GM23248 (cell line): ENCODE measurements around the gene SIRPD. TPM values are rescaled to one million over a fixed set of nuclear protein-coding genes. Genes with fewer than 3 reads are reported as not detected.
A peak's percentile ranks its signal among the peaks of the same experiment; 100 is the strongest.

Experiments used
- DNase-seq: peaks from one replicate; pipeline ENCODE4 v3.0.0-alpha.2; 2015
- H2AFZ ChIP-seq: fragments of 200-600 bp; sonication (generic); 2 replicates; pipeline ENCODE4 v1.6.1; 2016; ENCODE audit warnings: antibody characterized with exemption
- H3F3A ChIP-seq: fragments of 200-600 bp; sonication (generic); 2 replicates; pipeline ENCODE4 v1.6.1; 2016; ENCODE audit warnings: mild to moderate bottlenecking, antibody characterized with exemption, mixed run types; ENCODE audit not compliant: insufficient read depth
- H3K27ac ChIP-seq: fragments of 200-600 bp; sonication (generic); 2 replicates; pipeline ENCODE4 v1.5.1; 2016; ENCODE audit warnings: mild to moderate bottlenecking
- H3K27me3 ChIP-seq: fragments of 200-600 bp; sonication (generic); replicated peaks from 2 replicates; pipeline ENCODE4 v1.6.1; 2016; ENCODE audit warnings: mild to moderate bottlenecking; ENCODE audit not compliant: insufficient read depth
- H3K36me3 ChIP-seq: fragments of 200-600 bp; sonication (generic); 2 replicates; pipeline ENCODE4 v1.6.1; 2016; ENCODE audit warnings: low read depth, mild to moderate bottlenecking
- H3K4me1 ChIP-seq: fragments of 200-600 bp; sonication (generic); 2 replicates; pipeline ENCODE4 v1.6.1; 2016; ENCODE audit warnings: mild to moderate bottlenecking; ENCODE audit not compliant: insufficient read depth
- H3K4me2 ChIP-seq: fragments of 200-600 bp; sonication (generic); one replicate; pipeline ENCODE4 v1.6.1; 2016; ENCODE audit warnings: mild to moderate bottlenecking; ENCODE audit not compliant: unreplicated experiment
- H3K4me3 ChIP-seq: fragments of 200-600 bp; sonication (generic); 2 replicates; pipeline ENCODE4 v1.5.1; 2016; ENCODE audit warnings: mild to moderate bottlenecking
- H3K79me2 ChIP-seq: fragments of 200-600 bp; sonication (generic); 2 replicates; pipeline ENCODE4 v1.6.1; 2016; ENCODE audit warnings: mild to moderate bottlenecking; ENCODE audit not compliant: insufficient read depth
- H3K9ac ChIP-seq: fragments of 200-600 bp; sonication (generic); 2 replicates; pipeline ENCODE4 v1.6.1; 2016; ENCODE audit warnings: mild to moderate bottlenecking
- H3K9me2 ChIP-seq: fragments of 200-600 bp; sonication (generic); 2 replicates; pipeline ENCODE4 v1.6.1; 2016; ENCODE audit warnings: mixed run types, mild to moderate bottlenecking, moderate library complexity; ENCODE audit not compliant: insufficient read depth
- H3K9me3 ChIP-seq: fragments of 200-600 bp; sonication (generic); one replicate; pipeline ENCODE4 v1.6.1; 2017; ENCODE audit warnings: low read depth
- H4K20me1 ChIP-seq: fragments of 200-600 bp; sonication (generic); 2 replicates; pipeline ENCODE4 v1.6.0; 2016; ENCODE audit not compliant: insufficient read depth
- EZH2 ChIP-seq: fragments of 200-600 bp; sonication (generic); IDR thresholded peaks from 2 replicates; pipeline ENCODE4 v1.6.1; 2018; ENCODE audit warnings: antibody characterized with exemption, mild to moderate bottlenecking; ENCODE audit not compliant: insufficient read depth, poor library complexity, severe bottlenecking
- EZH2phosphoT487 ChIP-seq: fragments of 200-600 bp; sonication (generic); IDR thresholded peaks from 2 replicates; pipeline ENCODE4 v1.6.1; 2018; ENCODE audit warnings: antibody characterized with exemption, moderate library complexity, mild to moderate bottlenecking, low read depth; ENCODE audit not compliant: insufficient read depth
- WGBS, 2 experiments: methylation state at CpG; one replicate each; pipeline ENCODE4 v1.1.6; 2015 to 2017; ENCODE audit warnings: low lambda C conversion rate in 2 of 2, low coverage in 1 of 2; ENCODE audit errors: missing lambda C conversion rate in 2 of 2; 5-methylcytosine and 5-hydroxymethylcytosine counted together
- in situ Hi-C: fragments of 300-500 bp; cut with MboI; formaldehyde crosslinking; loops from 2 replicates; pipeline ENCODE4 v1.15.0; 2020
- polyA plus RNA-seq: library from polyadenylated mRNA; unstranded; fragments of >200 nt; fragmentation: Nextera tagmentation; extraction: Ambion mirVana; gene quantifications from 2 replicates; pipeline ENCODE4 v1.2.1, GENCODE V29; 2016
- small RNA-seq: library from RNA; depleted of rRNA; stranded (forward); fragments of <200 nt; gene quantifications from one replicate; pipeline ENCODE3, GENCODE V24; 2014; ENCODE audit warnings: low read depth, low replicate concordance
- total RNA-seq: library from RNA; depleted of rRNA; stranded (reverse); fragments of >200 nt; shearing (Covaris generic); gene quantifications from 2 replicates; pipeline ENCODE4 v1.2.3, GENCODE V29; 2014; rRNA removed

Gene SIRPD
- total and polyA plus RNA-seq, 2 experiments from 2014 or later = not detected

DNA sequence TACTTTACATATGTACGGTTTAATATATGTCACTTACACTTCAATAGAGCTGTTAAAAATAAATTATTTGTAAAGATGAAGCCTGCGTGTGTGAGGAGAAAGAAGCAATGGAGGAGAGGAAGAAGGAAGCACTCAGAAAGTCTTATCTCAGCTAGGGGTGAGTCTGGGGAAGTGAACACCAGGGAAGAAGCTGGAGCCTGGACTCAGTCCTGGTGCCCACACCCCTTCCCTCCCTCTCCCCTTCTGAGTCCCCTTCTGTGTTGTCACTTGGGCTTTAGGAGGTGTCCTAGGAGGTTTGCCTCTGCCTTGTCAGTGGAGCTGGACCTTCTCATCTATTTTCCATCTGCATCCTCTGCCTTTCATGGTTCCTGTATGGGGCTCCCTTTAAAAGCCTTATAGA lies 68.2 kb downstream of the SIRPD start:
- Histone ChIP-seq H3K4me1 (peaks cover 16% of the 10 kb centered on the region), H3K79me2 (no peaks in the 10 kb centered on the region), H3K27me3 (peaks cover 27% of the 10 kb centered on the region), H3K27ac (peak overlapping the region; percentile 50), H3K4me3 (no peak overlapping the region), H2AFZ (no peak overlapping the region), H3K9me2 (no peaks in the 10 kb centered on the region), H3K9ac (no peak overlapping the region), H3F3A (peaks cover 6% of the 10 kb centered on the region), H3K4me2 (no peak overlapping the region), H3K36me3 (no peaks in the 10 kb centered on the region), H3K9me3 (no peaks in the 10 kb centered on the region), H4K20me1 (no peaks in the 10 kb centered on the region)
- 26 to 29% methylated on average over 2 of the region's 2 CpGs for WGBS, 2 experiments
- TF ChIP-seq EZH2 (no peak), EZH2phosphoT487 (no peak)
- in situ Hi-C loops = no loop called here
- no peak for DNase-seq

DNA sequence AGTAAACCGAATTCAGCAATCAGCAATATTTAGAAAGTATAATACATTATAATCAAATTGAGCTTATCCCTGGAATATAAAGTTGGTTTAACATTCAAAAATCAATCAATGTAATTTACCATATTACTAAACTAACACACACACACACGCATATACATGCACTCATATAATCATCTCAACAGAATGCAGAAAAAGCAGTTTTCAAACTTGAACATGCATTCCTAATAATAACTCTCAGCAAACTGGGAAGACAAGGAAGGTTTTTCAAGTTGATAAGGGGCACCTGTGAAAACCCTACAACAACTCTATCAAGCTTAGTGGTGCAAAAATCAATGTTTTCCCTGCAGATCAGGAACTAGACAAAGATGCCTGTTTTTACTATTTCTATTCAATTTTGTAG lies 70.9 kb downstream of the SIRPD start:
- 47 to 50% methylated on average over 2 of the region's 2 CpGs for WGBS, 2 experiments
- Histone ChIP-seq H3K9me2 (no peaks in the 10 kb centered on the region), H3K27ac (no peak overlapping the region)

DNA sequence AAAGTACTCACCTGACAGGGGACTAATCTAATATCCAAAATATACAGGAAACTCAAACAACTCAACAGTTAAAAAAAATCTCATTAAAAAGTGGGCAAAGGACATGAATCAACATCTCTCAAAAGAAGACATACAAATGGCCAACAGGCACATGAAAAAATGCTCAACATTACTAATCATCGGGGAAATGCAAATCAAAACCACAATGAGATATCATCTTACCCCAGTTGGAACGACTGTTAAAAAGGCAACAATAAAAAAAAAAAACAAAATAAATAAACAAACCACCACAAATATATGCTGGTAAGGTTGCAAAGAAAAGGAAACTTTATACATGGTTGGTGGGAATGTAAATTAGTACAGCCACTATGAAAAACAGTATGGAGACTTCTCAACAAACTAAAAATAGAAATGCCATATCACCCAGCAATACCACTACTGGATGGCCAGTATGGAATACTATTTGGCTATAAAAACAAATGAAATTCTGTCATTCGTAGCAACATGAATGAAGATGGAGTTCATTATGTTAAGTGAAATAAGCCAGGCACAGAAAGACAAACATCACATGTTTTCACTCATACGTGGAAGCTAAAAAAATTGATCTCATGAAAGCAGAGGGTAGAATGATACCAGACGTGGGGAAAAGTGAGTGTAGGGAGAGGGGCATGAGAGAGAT lies 72.9 kb downstream of the SIRPD start:
- Histone ChIP-seq H3K9me3 (no peaks in the 10 kb centered on the region), H3K4me1 (peaks cover 16% of the 10 kb centered on the region), H3K9me2 (no peaks in the 10 kb centered on the region), H3K79me2 (no peaks in the 10 kb centered on the region), H3K4me3 (no peak overlapping the region), H2AFZ (no peak overlapping the region), H3K27ac (no peak overlapping the region), H3K27me3 (0 out of 2 replicates have a peak, but pooled peaks cover 11% of the 10 kb centered on the region), H3K4me2 (no peak overlapping the region), H3F3A (no peaks in the 10 kb centered on the region; the same call in 1 of the 2 replicates), H3K9ac (no peak overlapping the region), H4K20me1 (no peaks in the 10 kb centered on the region), H3K36me3 (no peaks in the 10 kb centered on the region)
- in situ Hi-C loops = no loop called here
- TF ChIP-seq EZH2 (no peak), EZH2phosphoT487 (no peak)
- 8 to 12% methylated on average over 5 of the region's 5 CpGs for WGBS, 2 experiments
- peak; percentile 29 for DNase-seq

More for the DNA sequence above, 70.9 kb downstream of the SIRPD start:
- Histone ChIP-seq H3K9me3 (no peaks in the 10 kb centered on the region), H3K36me3 (no peaks in the 10 kb centered on the region), H4K20me1 (no peaks in the 10 kb centered on the region), H3F3A (peaks cover 6% of the 10 kb centered on the region), H3K4me3 (no peak overlapping the region), H3K27me3 (0 out of 2 replicates have a peak, but pooled peaks cover 11% of the 10 kb centered on the region), H3K4me1 (peaks cover 22% of the 10 kb centered on the region), H3K4me2 (no peak overlapping the region), H2AFZ (no peak overlapping the region), H3K9ac (no peak overlapping the region), H3K79me2 (no peaks in the 10 kb centered on the region)
- DNase-seq = no peak
- in situ Hi-C loops = no loop called here
- no peak for TF ChIP-seq EZH2phosphoT487
- no peak for TF ChIP-seq EZH2

Small RNAs within 50 kb of the gene (small RNA-seq; reads per million reads assigned to genes)
- gene RNU6-917P = not detected

Other genes starting within 250 kb of the SIRPD start
- 4.9 and 5.5 TPM in 2 replicates for gene SDCBP2, start 228.6 kb downstream of the SIRPD start, total RNA-seq
- gene SDCBP2, start 228.6 kb downstream of the SIRPD start, polyA plus RNA-seq = 4.1 and 4.2 TPM in 2 replicates
- gene FKBP1A, start 164.7 kb downstream of the SIRPD start, total RNA-seq = 150 and 162 TPM in 2 replicates
- 844 and 887 TPM in 2 replicates for gene FKBP1A, start 164.7 kb downstream of the SIRPD start, polyA plus RNA-seq
- 22.2 and 32.0 TPM in 2 replicates for gene NSFL1C, start 90.9 kb downstream of the SIRPD start, total RNA-seq
- gene NSFL1C, start 90.9 kb downstream of the SIRPD start, polyA plus RNA-seq = 84.2 and 88.7 TPM in 2 replicates
- not detected in 2 replicates for gene SIRPB2, start 66.3 kb downstream of the SIRPD start, total RNA-seq
- not detected in 2 replicates for gene SIRPB2, start 66.3 kb downstream of the SIRPD start, polyA plus RNA-seq
- 0.38 and 0.54 TPM in 2 replicates for gene SIRPB1, start 62.3 kb upstream of the SIRPD start, total RNA-seq
- gene SIRPB1, start 62.3 kb upstream of the SIRPD start, polyA plus RNA-seq = not detected in 2 replicates
- gene SIRPG, start 100.1 kb upstream of the SIRPD start, total RNA-seq = not detected in 2 replicates
- not detected in 2 replicates for gene SIRPG, start 100.1 kb upstream of the SIRPD start, polyA plus RNA-seq